Measurements from ENCODE around the gene PTPRE. TPM values are rescaled to one million over a fixed set of nuclear protein-coding genes. Genes with fewer than 3 reads are reported as not detected.

Gene PTPRE
- total RNA-seq, 1 experiment from 2014 or later: 0.50 TPM

- ChIA-PET CTCF (no interaction called here), POLR2A (no interaction called here)
- Histone ChIP-seq H3K36me3 (ENCODE audit: control insufficient read depth, insufficient read depth, low read length) (no peaks in the 10 kb centered on the region), H3K27me3 (replicated peaks; ENCODE audit: control insufficient read depth, insufficient read depth, low read length) (peaks cover 1% of the 10 kb centered on the region), H3K9me3 (no peaks in the 10 kb centered on the region), H3K4me1 (no peaks in the 10 kb centered on the region), H3K4me3 (ENCODE audit: low read depth, low read length) (no peak overlapping the region)
- Mint-ChIP-seq H3K36me3 (ENCODE audit: insufficient read depth, unreplicated experiment) (peaks cover 5% of the 10 kb centered on the region), H3K27me3 (ENCODE audit: insufficient read depth, unreplicated experiment) (peaks cover 15% of the 10 kb centered on the region), H3K27ac (ENCODE audit: unreplicated experiment) (no peak overlapping the region), H3K9me3 (ENCODE audit: unreplicated experiment) (no peaks in the 10 kb centered on the region), H3K4me3 (ENCODE audit: unreplicated experiment) (no peak overlapping the region), H3K4me1 (ENCODE audit: low read depth, unreplicated experiment) (no peaks in the 10 kb centered on the region)
- no TSS peak for BruUV-seq (replicated peaks)
- DNase-seq: no peak
- TF ChIP-seq CTCF (IDR thresholded peaks at IDR 0.05; ENCODE audit: insufficient read depth in 1 of 2, low read depth in 1 of 2, low read length in 1 of 2, severe bottlenecking in 1 of 2, unreplicated experiment in 1 of 2): no peak
- intact Hi-C loops (cut with micrococcal nuclease; ENCODE audit: unreplicated experiment): no loop called here
These were observed 109.6 kb downstream of the PTPRE start for GRCh38 chr10:128016423-128017060.

- Mint-ChIP-seq H3K4me3 (ENCODE audit: unreplicated experiment) (no peak overlapping the region), H3K36me3 (ENCODE audit: insufficient read depth, unreplicated experiment) (peaks cover 5% of the 10 kb centered on the region), H3K27ac (ENCODE audit: unreplicated experiment) (no peak overlapping the region), H3K9me3 (ENCODE audit: unreplicated experiment) (no peaks in the 10 kb centered on the region), H3K4me1 (ENCODE audit: low read depth, unreplicated experiment) (no peaks in the 10 kb centered on the region), H3K27me3 (ENCODE audit: insufficient read depth, unreplicated experiment) (peaks cover 15% of the 10 kb centered on the region)
- H3K4me3 ChIP-seq (ENCODE audit: low read depth, low read length): no peak overlapping the region
- no peak for DNase-seq
- BruUV-seq (replicated peaks): no TSS peak
- CTCF ChIA-PET: no interaction called here
- H3K4me1 ChIP-seq: no peaks in the 10 kb centered on the region
- no peaks in the 10 kb centered on the region for H3K36me3 ChIP-seq (ENCODE audit: control insufficient read depth, insufficient read depth, low read length)
- no peak for TF ChIP-seq CTCF (IDR thresholded peaks at IDR 0.05; ENCODE audit: insufficient read depth in 1 of 2, low read depth in 1 of 2, low read length in 1 of 2, severe bottlenecking in 1 of 2, unreplicated experiment in 1 of 2)
- intact Hi-C loops (cut with micrococcal nuclease; ENCODE audit: unreplicated experiment): no loop called here
- H3K9me3 ChIP-seq: no peaks in the 10 kb centered on the region
- POLR2A ChIA-PET: no interaction called here
- peaks cover 1% of the 10 kb centered on the region for H3K27me3 ChIP-seq (replicated peaks; ENCODE audit: control insufficient read depth, insufficient read depth, low read length)
These were observed 110.9 kb downstream of the PTPRE start for GRCh38 chr10:128017822-128018221.

- H3K27me3 Mint-ChIP-seq (ENCODE audit: insufficient read depth, unreplicated experiment): peaks cover 15% of the 10 kb centered on the region
- Histone ChIP-seq H3K36me3 (ENCODE audit: control insufficient read depth, insufficient read depth, low read length) (no peaks in the 10 kb centered on the region), H3K4me1 (no peaks in the 10 kb centered on the region), H3K9me3 (no peaks in the 10 kb centered on the region), H3K4me3 (ENCODE audit: low read depth, low read length) (no peak overlapping the region), H3K27me3 (replicated peaks; ENCODE audit: control insufficient read depth, insufficient read depth, low read length) (peaks cover 1% of the 10 kb centered on the region)
- H3K9me3 Mint-ChIP-seq (ENCODE audit: unreplicated experiment): no peaks in the 10 kb centered on the region
- no peak for DNase-seq
- no peaks in the 10 kb centered on the region for H3K4me1 Mint-ChIP-seq (ENCODE audit: low read depth, unreplicated experiment)
- H3K36me3 Mint-ChIP-seq (ENCODE audit: insufficient read depth, unreplicated experiment): peaks cover 5% of the 10 kb centered on the region
- CTCF ChIA-PET: no interaction called here
- POLR2A ChIA-PET: no interaction called here
- no peak overlapping the region for H3K27ac Mint-ChIP-seq (ENCODE audit: unreplicated experiment)
- intact Hi-C loops (cut with micrococcal nuclease; ENCODE audit: unreplicated experiment): no loop called here
- TF ChIP-seq CTCF (IDR thresholded peaks at IDR 0.05; ENCODE audit: insufficient read depth in 1 of 2, low read depth in 1 of 2, low read length in 1 of 2, severe bottlenecking in 1 of 2, unreplicated experiment in 1 of 2): no peak
- no peak overlapping the region for H3K4me3 Mint-ChIP-seq (ENCODE audit: unreplicated experiment)
- no TSS peak for BruUV-seq (replicated peaks)
These were observed 111.3 kb downstream of the PTPRE start for GRCh38 chr10:128018236-128018635.
